Hepatocyte (in vitro differentiated cells): Measurements from ENCODE around the gene CORO2B. TPM values are rescaled to one million over a fixed set of nuclear protein-coding genes. Genes with fewer than 3 reads are reported as not detected.

Experiments
- DNase-seq: peaks from one replicate; pipeline ENCODE4 v3.0.0-alpha.2; 2016; ENCODE audit warnings: low spot score
- H2AFZ ChIP-seq: fragments of 200-600 bp; sonication (generic); 2 replicates; pipeline ENCODE4 v1.6.0; 2016; ENCODE audit warnings: antibody characterized with exemption, mild to moderate bottlenecking
- H3K27ac ChIP-seq: fragments of 200-600 bp; sonication (generic); 2 replicates; pipeline ENCODE4 v1.5.1; 2016; ENCODE audit warnings: mild to moderate bottlenecking
- H3K27me3 ChIP-seq: fragments of 200-600 bp; sonication (generic); 2 replicates; pipeline ENCODE4 v1.6.1; 2016
- H3K36me3 ChIP-seq: fragments of 200-600 bp; sonication (generic); replicated peaks from 2 replicates; pipeline ENCODE4 v1.5.1; 2016; ENCODE audit warnings: low read depth; ENCODE audit not compliant: insufficient read depth
- H3K4me1 ChIP-seq: fragments of 200-600 bp; sonication (generic); 2 replicates; pipeline ENCODE4 v1.5.1; 2016; ENCODE audit warnings: mild to moderate bottlenecking, moderate library complexity; ENCODE audit not compliant: insufficient read depth
- H3K4me2 ChIP-seq: fragments of 200-600 bp; sonication (generic); 2 replicates; pipeline ENCODE4 v1.6.0; 2016
- H3K4me3 ChIP-seq: fragments of 200-600 bp; sonication (generic); 2 replicates; pipeline ENCODE4 v1.5.1; 2016; ENCODE audit warnings: mild to moderate bottlenecking
- H3K79me2 ChIP-seq: fragments of 200-600 bp; sonication (generic); 2 replicates; pipeline ENCODE4 v1.6.0; 2017; ENCODE audit warnings: mild to moderate bottlenecking
- H3K9me2 ChIP-seq: fragments of 200-600 bp; sonication (generic); replicated peaks from 2 replicates; pipeline ENCODE4 v1.6.0; 2017; ENCODE audit warnings: mild to moderate bottlenecking; ENCODE audit not compliant: insufficient read depth
- H3K9me3 ChIP-seq: fragments of 200-600 bp; sonication (generic); 2 replicates; pipeline ENCODE4 v1.5.1; 2016; ENCODE audit warnings: low read depth, mild to moderate bottlenecking
- H4K20me1 ChIP-seq: fragments of 200-600 bp; sonication (generic); 2 replicates; pipeline ENCODE4 v1.6.0; 2016; ENCODE audit warnings: mild to moderate bottlenecking; ENCODE audit not compliant: insufficient read depth, poor library complexity, severe bottlenecking
- EZH2 ChIP-seq: fragments of 200-600 bp; sonication (generic); IDR thresholded peaks from 2 replicates; pipeline ENCODE4 v1.6.1; 2016; ENCODE audit warnings: antibody characterized with exemption, mild to moderate bottlenecking, borderline replicate concordance
- EZH2phosphoT487 ChIP-seq: fragments of 200-600 bp; sonication (generic); IDR thresholded peaks from one replicate; pipeline ENCODE4 v1.6.1; 2018; ENCODE audit warnings: antibody characterized with exemption, mild to moderate bottlenecking, low read depth, moderate library complexity; ENCODE audit not compliant: unreplicated experiment, severe bottlenecking
- WGBS: methylation state at CpG from one replicate; pipeline ENCODE4 v1.1.6; 2016; ENCODE audit warnings: low lambda C conversion rate; ENCODE audit errors: missing lambda C conversion rate; 5-methylcytosine and 5-hydroxymethylcytosine counted together
- polyA plus RNA-seq: library from polyadenylated mRNA; unstranded; fragments of >200 nt; fragmentation: Nextera tagmentation; extraction: Ambion mirVana; gene quantifications from 2 replicates; pipeline ENCODE4 v1.2.1, GENCODE V29; 2016
- total RNA-seq: library from RNA; depleted of rRNA; stranded (reverse); fragments of >200 nt; gene quantifications from 2 replicates; pipeline ENCODE4 v1.2.3, GENCODE V29; 2014
- TF ChIP-seq, protein P1 (sequence below): fragments of 200-600 bp; sonication (generic); IDR thresholded peaks from 2 replicates; pipeline ENCODE4 v1.5.1; 2016; ENCODE audit warnings: antibody characterized with exemption, mild to moderate bottlenecking; ENCODE audit not compliant: poor library complexity

Gene CORO2B
- total and polyA plus RNA-seq, 2 experiments from 2014 or later, result 2.9 to 5.1 TPM

DNA sequence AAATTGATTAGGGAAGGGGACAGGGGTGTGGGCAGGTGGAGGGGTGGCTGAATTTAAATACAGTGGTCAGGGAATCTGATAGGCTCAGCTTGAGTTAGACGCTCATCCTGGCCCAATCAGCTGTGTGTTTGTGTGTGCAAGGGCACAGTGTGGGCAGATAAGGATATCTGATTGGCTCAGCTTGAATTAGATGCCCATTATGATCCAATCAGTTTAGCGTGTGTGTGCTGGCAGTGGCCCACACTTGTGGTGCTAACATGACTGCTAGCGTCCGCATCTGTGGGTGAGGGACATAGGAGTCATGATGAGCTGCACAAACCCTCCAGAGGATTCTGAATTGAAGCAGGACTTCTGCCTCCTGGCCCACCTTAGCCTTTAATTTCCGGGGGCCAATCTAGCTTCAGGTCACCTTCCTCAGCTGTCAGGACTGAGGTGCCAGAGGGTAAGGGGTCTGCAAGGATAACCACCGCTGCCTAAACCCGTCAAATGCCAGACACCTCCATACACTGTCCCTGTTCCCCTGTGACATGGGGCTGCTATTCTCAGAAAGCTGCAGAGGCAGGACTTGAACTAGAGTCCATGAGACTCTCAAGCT lies 97.3 kb downstream of the CORO2B start:
- 91% methylated on average over 7 of the region's 7 CpGs for WGBS
- Histone ChIP-seq H3K4me2 (no peak overlapping the region), H3K27me3 (no peaks in the 10 kb centered on the region), H3K79me2 (no peaks in the 10 kb centered on the region), H3K9me3 (no peaks in the 10 kb centered on the region), H3K27ac (no peak overlapping the region), H3K9me2 (no peaks in the 10 kb centered on the region), H3K36me3 (no peaks in the 10 kb centered on the region), H2AFZ (no peak overlapping the region), H3K4me3 (no peak overlapping the region), H4K20me1 (no peaks in the 10 kb centered on the region), H3K4me1 (no peaks in the 10 kb centered on the region)
- DNase-seq, result no peak
- TF ChIP-seq, protein P1, sequence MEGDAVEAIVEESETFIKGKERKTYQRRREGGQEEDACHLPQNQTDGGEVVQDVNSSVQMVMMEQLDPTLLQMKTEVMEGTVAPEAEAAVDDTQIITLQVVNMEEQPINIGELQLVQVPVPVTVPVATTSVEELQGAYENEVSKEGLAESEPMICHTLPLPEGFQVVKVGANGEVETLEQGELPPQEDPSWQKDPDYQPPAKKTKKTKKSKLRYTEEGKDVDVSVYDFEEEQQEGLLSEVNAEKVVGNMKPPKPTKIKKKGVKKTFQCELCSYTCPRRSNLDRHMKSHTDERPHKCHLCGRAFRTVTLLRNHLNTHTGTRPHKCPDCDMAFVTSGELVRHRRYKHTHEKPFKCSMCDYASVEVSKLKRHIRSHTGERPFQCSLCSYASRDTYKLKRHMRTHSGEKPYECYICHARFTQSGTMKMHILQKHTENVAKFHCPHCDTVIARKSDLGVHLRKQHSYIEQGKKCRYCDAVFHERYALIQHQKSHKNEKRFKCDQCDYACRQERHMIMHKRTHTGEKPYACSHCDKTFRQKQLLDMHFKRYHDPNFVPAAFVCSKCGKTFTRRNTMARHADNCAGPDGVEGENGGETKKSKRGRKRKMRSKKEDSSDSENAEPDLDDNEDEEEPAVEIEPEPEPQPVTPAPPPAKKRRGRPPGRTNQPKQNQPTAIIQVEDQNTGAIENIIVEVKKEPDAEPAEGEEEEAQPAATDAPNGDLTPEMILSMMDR, result no peak
- no peak for TF ChIP-seq EZH2
- TF ChIP-seq EZH2phosphoT487, result no peak

DNA sequence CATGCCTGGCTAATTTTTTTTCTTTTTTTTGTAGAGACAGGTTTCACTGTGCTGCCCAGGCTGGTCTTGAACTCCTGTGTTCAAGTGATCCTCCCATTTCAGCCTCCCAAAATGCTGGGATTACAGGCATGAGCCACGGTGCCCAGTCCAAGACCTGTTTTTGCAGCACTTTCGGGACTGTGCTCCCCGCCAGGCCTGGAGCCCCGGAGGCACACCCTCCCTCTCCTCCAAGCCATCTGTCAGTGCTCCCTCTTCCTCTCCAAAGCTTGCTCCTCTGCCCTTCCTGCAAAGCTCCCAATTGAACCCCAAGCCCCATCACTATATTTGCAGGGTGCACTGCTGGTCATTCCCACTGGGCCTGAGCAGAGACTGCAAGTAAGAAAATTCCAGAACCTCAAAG lies 98.1 kb downstream of the CORO2B start:
- Histone ChIP-seq H3K4me1 (no peaks in the 10 kb centered on the region), H3K9me2 (no peaks in the 10 kb centered on the region), H3K27me3 (no peaks in the 10 kb centered on the region), H4K20me1 (no peaks in the 10 kb centered on the region), H2AFZ (no peak overlapping the region), H3K27ac (no peak overlapping the region), H3K4me2 (no peak overlapping the region), H3K9me3 (no peaks in the 10 kb centered on the region), H3K79me2 (no peaks in the 10 kb centered on the region), H3K36me3 (no peaks in the 10 kb centered on the region), H3K4me3 (no peak overlapping the region)
- DNase-seq, result no peak
- TF ChIP-seq EZH2phosphoT487 (no peak), EZH2 (no peak)
- TF ChIP-seq, protein P1, result no peak
- 98% methylated on average over 4 of the region's 4 CpGs for WGBS

DNA sequence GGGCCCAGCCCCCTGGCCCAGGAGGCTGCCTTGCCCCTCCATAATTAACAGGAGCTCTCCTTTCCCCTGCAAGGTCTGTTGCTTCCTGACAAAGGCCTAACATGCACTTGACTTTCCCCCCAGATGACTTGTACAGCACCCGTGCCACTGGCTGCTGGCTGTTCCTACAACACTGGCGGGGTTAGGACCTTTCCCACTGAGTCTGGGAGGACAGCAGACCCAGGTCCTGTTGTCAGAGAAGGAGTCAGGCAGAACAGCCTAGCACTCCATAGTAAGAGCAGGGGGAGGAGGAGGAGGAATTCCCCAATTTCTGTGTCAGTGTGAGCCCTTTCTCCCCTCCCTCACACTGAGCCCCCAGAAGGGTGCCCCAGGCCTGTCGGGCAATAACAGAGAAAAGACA lies 99.2 kb downstream of the CORO2B start:
- no peak overlapping the region for H2AFZ ChIP-seq
- no peaks in the 10 kb centered on the region for H4K20me1 ChIP-seq
- H3K4me3 ChIP-seq, result no peak overlapping the region
- H3K27me3 ChIP-seq, result no peaks in the 10 kb centered on the region
- DNase-seq, result no peak
- no peak overlapping the region for H3K4me2 ChIP-seq
- H3K4me1 ChIP-seq, result no peaks in the 10 kb centered on the region
- TF ChIP-seq EZH2, result no peak
- TF ChIP-seq, protein P1, result no peak
- no peaks in the 10 kb centered on the region for H3K9me3 ChIP-seq
- no peaks in the 10 kb centered on the region for H3K79me2 ChIP-seq
- no peaks in the 10 kb centered on the region for H3K36me3 ChIP-seq
- WGBS, result 92% methylated on average over 3 of the region's 3 CpGs
- H3K27ac ChIP-seq, result no peak overlapping the region
- H3K9me2 ChIP-seq, result no peaks in the 10 kb centered on the region

DNA sequence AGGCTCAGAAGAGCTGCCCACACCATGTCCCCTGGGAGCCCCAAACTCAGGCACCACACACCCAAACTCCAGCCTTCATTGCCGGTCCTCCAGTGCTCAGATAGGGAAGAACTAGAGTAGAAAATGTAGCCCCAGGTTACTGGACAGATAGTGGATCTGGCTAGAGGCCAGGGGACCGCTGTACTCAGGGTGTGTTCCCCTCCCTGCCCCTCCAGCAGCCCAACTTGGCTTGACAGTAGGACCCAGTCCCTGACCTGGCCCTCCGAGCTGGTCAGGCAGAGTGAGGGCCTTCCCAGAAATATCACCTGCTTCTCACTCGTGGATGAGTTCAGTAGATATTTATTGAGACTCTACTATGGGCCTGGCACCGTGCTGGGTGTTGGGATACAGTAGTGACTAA lies 100.0 kb downstream of the CORO2B start:
- Histone ChIP-seq H3K79me2 (no peaks in the 10 kb centered on the region), H3K9me3 (no peaks in the 10 kb centered on the region), H3K4me2 (no peak overlapping the region), H3K36me3 (no peaks in the 10 kb centered on the region), H3K9me2 (no peaks in the 10 kb centered on the region), H3K27me3 (no peaks in the 10 kb centered on the region), H3K4me3 (no peak overlapping the region), H4K20me1 (no peaks in the 10 kb centered on the region), H3K4me1 (no peaks in the 10 kb centered on the region), H2AFZ (no peak overlapping the region), H3K27ac (no peak overlapping the region)
- no peak for DNase-seq
- TF ChIP-seq EZH2phosphoT487, result no peak
- no peak for TF ChIP-seq EZH2
- TF ChIP-seq, protein P1, result no peak
- 87% methylated on average over 5 of the region's 5 CpGs for WGBS
